Mesendoderm (in vitro differentiated cells): Measurements from ENCODE around the gene KRTAP4-4. TPM values are rescaled to one million over a fixed set of nuclear protein-coding genes. Genes with fewer than 3 reads are reported as not detected.
"Not testable (repeated sequence)": the region's sequence is repeated elsewhere in the genome, so short reads cannot be mapped to it uniquely, and the experiment has no call there.

Experiments used
- DNase-seq: peaks from one replicate; pipeline ENCODE4 v3.0.0; 2013
- H2AK5ac ChIP-seq: 2 replicates; pipeline ENCODE4 v1.6.1; 2013; ENCODE audit warnings: low read length, inconsistent platforms
- H2BK120ac ChIP-seq: 2 replicates; pipeline ENCODE4 v1.6.1; 2013; ENCODE audit warnings: low read depth, mild to moderate bottlenecking, low read length, moderate library complexity, mixed read lengths
- H2BK15ac ChIP-seq: replicated peaks from 2 replicates; pipeline ENCODE4 v1.6.1; 2013; ENCODE audit warnings: low read depth, mild to moderate bottlenecking, moderate library complexity
- H2BK5ac ChIP-seq: 2 replicates; pipeline ENCODE4 v1.6.1; 2013; ENCODE audit warnings: low read length, inconsistent platforms
- H3K18ac ChIP-seq: 2 replicates; pipeline ENCODE4 v1.6.1; 2013; ENCODE audit warnings: mild to moderate bottlenecking, low read length, mixed read lengths
- H3K23ac ChIP-seq: one replicate; pipeline ENCODE4 v1.6.1; 2013; ENCODE audit warnings: low read length
- H3K27ac ChIP-seq: 2 replicates; pipeline ENCODE4 v1.5.1; 2013; ENCODE audit warnings: low read depth, mild to moderate bottlenecking, inconsistent platforms, low read length, moderate library complexity
- H3K27me3 ChIP-seq: 2 replicates; pipeline ENCODE4 v1.6.1; 2013; ENCODE audit warnings: low read length, control low read depth, mild to moderate bottlenecking, inconsistent platforms; ENCODE audit not compliant: insufficient read depth, poor library complexity
- H3K36me3 ChIP-seq: 2 replicates; pipeline ENCODE4 v1.6.1; 2013; ENCODE audit warnings: low read length, inconsistent platforms; ENCODE audit not compliant: control insufficient read depth, insufficient read depth
- H3K4ac ChIP-seq: one replicate; pipeline ENCODE4 v1.6.1; 2013; ENCODE audit warnings: low read depth, mild to moderate bottlenecking, low read length, moderate library complexity
- H3K4me1 ChIP-seq: 2 replicates; pipeline ENCODE4 v1.6.1; 2013; ENCODE audit warnings: low read depth, low read length, inconsistent platforms; ENCODE audit not compliant: control insufficient read depth
- H3K4me2 ChIP-seq: 2 replicates; pipeline ENCODE4 v1.6.1; 2013; ENCODE audit warnings: low read length
- H3K4me3 ChIP-seq: 2 replicates; pipeline ENCODE4 v1.5.1; 2013; ENCODE audit warnings: mild to moderate bottlenecking, low read length
- H3K56ac ChIP-seq: one replicate; pipeline ENCODE4 v1.6.1; 2013; ENCODE audit warnings: low read length
- H3K79me1 ChIP-seq: 2 replicates; pipeline ENCODE4 v1.6.1; 2013; ENCODE audit warnings: low read length, inconsistent platforms
- H3K79me2 ChIP-seq: 2 replicates; pipeline ENCODE4 v1.6.1; 2013; ENCODE audit warnings: mild to moderate bottlenecking, low read length; ENCODE audit not compliant: control insufficient read depth, insufficient read depth
- H3K9ac ChIP-seq: 2 replicates; pipeline ENCODE4 v1.6.1; 2013; ENCODE audit warnings: low read length, inconsistent platforms
- H4K5ac ChIP-seq: one replicate; pipeline ENCODE4 v1.6.1; 2013; ENCODE audit warnings: low read length
- H4K8ac ChIP-seq: one replicate; pipeline ENCODE4 v1.6.1; 2013; ENCODE audit warnings: low read depth, mild to moderate bottlenecking, control low read depth, low read length, moderate library complexity
- WGBS: extraction: QIAGEN DNeasy Blood & Tissue Kit; methylation state at CpG from one replicate; pipeline ENCODE4 v1.1.7; 2013; ENCODE audit warnings: low lambda C conversion rate, missing lambda C conversion rate; ENCODE audit not compliant: insufficient coverage; ENCODE audit errors: extremely low coverage; 5-methylcytosine and 5-hydroxymethylcytosine counted together
- polyA plus RNA-seq, 2 experiments: library from polyadenylated mRNA; stranded (reverse); fragments of 200-250 nt; gene quantifications; one replicate each; pipeline ENCODE4 v1.2.3, GENCODE V29; 2013

The KRTAP4-4 gene
- not detected for polyA plus RNA-seq (2013, experiment 1 of 2)
- polyA plus RNA-seq (2013, experiment 2 of 2): not detected

- no peaks in the 10 kb centered on the region for H3K4me1 ChIP-seq
Observed at GRCh38 chr17:41160648-41161047, at the start of gene KRTAP4-4. TSS of gene KRTAP4-4 (minus strand) at chr17:41160748. CDS start at chr17:41160691, 57 bp downstream.

GRCh38 chr17:41199421-41200078 is 39.0 kb upstream of the KRTAP4-4 start:
- Histone ChIP-seq H3K79me2 (no peaks in the 10 kb centered on the region), H3K27ac (no peak overlapping the region), H3K4me3 (no peak overlapping the region), H2BK120ac (no peak overlapping the region), H3K36me3 (no peaks in the 10 kb centered on the region), H3K4ac (no peak overlapping the region), H4K8ac (no peak overlapping the region), H2BK5ac (no peak overlapping the region), H3K18ac (no peak overlapping the region), H2AK5ac (no peak overlapping the region), H3K9ac (no peak overlapping the region), H4K5ac (no peak overlapping the region), H2BK15ac (no peak overlapping the region), H3K23ac (no peak overlapping the region), H3K27me3 (no peaks in the 10 kb centered on the region), H3K4me2 (no peak overlapping the region), H3K4me1 (no peaks in the 10 kb centered on the region), H3K56ac (no peak overlapping the region), H3K79me1 (no peaks in the 10 kb centered on the region)
- WGBS: no CpG with 5 or more reads among the region's 5 CpGs
- no peak for DNase-seq

More at GRCh38 chr17:41160648-41161047, at the start of gene KRTAP4-4:
- Histone ChIP-seq H3K9ac (no peak within 1 kb of the TSS), H3K27ac (no peak within 1 kb of the TSS), H3K79me1 (no peaks in the 10 kb centered on the region), H3K36me3 (no peaks in the 10 kb centered on the region), H3K4ac (no peak within 1 kb of the TSS), H2BK5ac (no peak within 1 kb of the TSS), H3K56ac (no peak within 1 kb of the TSS), H3K18ac (no peak within 1 kb of the TSS), H3K23ac (no peak within 1 kb of the TSS), H3K4me2 (no peak within 1 kb of the TSS), H4K8ac (no peak within 1 kb of the TSS), H2AK5ac (no peak within 1 kb of the TSS), H2BK15ac (no peak within 1 kb of the TSS), H3K27me3 (no peaks in the 10 kb centered on the region), H3K79me2 (no peaks in the 10 kb centered on the region), H2BK120ac (no peak within 1 kb of the TSS), H4K5ac (no peak within 1 kb of the TSS), H3K4me3 (no peak within 1 kb of the TSS)
- DNase-seq: no peak
- WGBS: no CpG with 5 or more reads among the region's 1 CpG

GRCh38 chr17:41196068-41196467 is 35.5 kb upstream of the KRTAP4-4 start:
- no CpG with 5 or more reads among the region's 1 CpG for WGBS
- Histone ChIP-seq H3K56ac (no peak overlapping the region), H3K4ac (no peak overlapping the region), H3K79me2 (no peaks in the 10 kb centered on the region), H3K79me1 (no peaks in the 10 kb centered on the region), H4K8ac (no peak overlapping the region), H2BK5ac (no peak overlapping the region), H2AK5ac (no peak overlapping the region), H2BK15ac (no peak overlapping the region), H4K5ac (no peak overlapping the region), H3K36me3 (no peaks in the 10 kb centered on the region), H2BK120ac (no peak overlapping the region), H3K27me3 (no peaks in the 10 kb centered on the region), H3K18ac (no peak overlapping the region), H3K27ac (no peak overlapping the region), H3K4me1 (no peaks in the 10 kb centered on the region), H3K23ac (no peak overlapping the region), H3K4me3 (no peak overlapping the region), H3K4me2 (no peak overlapping the region), H3K9ac (no peak overlapping the region)
- DNase-seq: no peak

DNA sequence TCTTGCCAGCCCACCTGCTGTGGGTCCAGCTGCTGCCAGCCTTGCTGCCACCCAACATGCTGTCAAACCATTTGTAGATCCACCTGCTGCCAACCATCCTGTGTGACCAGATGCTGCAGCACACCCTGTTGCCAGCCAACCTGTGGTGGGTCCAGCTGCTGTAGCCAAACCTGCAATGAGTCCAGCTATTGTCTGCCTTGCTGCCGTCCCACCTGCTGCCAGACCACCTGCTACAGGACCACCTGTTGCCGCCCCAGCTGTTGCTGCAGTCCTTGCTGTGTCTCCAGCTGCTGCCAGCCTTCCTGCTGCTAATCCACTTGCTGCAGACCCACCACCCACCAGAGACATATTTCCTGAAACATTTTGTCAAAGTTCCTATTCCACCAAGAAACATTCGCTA is 29.8 kb upstream of the KRTAP4-4 start:
- no peak overlapping the region for H3K4me2 ChIP-seq
- H3K27ac ChIP-seq: no peak overlapping the region
- no peak for DNase-seq
- H2BK15ac ChIP-seq: no peak overlapping the region
- no peak overlapping the region for H3K4ac ChIP-seq
- no peak overlapping the region for H4K5ac ChIP-seq
- H3K4me3 ChIP-seq: no peak overlapping the region
- no peaks in the 10 kb centered on the region for H3K79me2 ChIP-seq
- WGBS: no CpG with 5 or more reads among the region's 3 CpGs
- H3K9ac ChIP-seq: no peak overlapping the region
- no peaks in the 10 kb centered on the region for H3K4me1 ChIP-seq
- H3K18ac ChIP-seq: no peak overlapping the region
- H4K8ac ChIP-seq: no peak overlapping the region
- H2BK120ac ChIP-seq: no peak overlapping the region
- H3K79me1 ChIP-seq: no peaks in the 10 kb centered on the region
- no peak overlapping the region for H2BK5ac ChIP-seq
- no peak overlapping the region for H3K56ac ChIP-seq
- no peak overlapping the region for H2AK5ac ChIP-seq
- H3K36me3 ChIP-seq: no peaks in the 10 kb centered on the region
- no peaks in the 10 kb centered on the region for H3K27me3 ChIP-seq
- H3K23ac ChIP-seq: no peak overlapping the region

GRCh38 chr17:41189837-41190318 is 29.3 kb upstream of the KRTAP4-4 start, which contains the start of gene KRTAP9-1:
TSS of gene KRTAP9-1 (plus strand) at chr17:41189887. CDS start at chr17:41189887, 0 bp downstream.
- not testable (repeated sequence) for DNase-seq, H3K79me2 ChIP-seq, H4K8ac ChIP-seq, H3K9ac ChIP-seq, H2AK5ac ChIP-seq, H2BK15ac ChIP-seq, H3K36me3 ChIP-seq, H3K4me1 ChIP-seq, H2BK5ac ChIP-seq, H3K23ac ChIP-seq, H2BK120ac ChIP-seq, H3K4me3 ChIP-seq, H3K18ac ChIP-seq, H3K56ac ChIP-seq, H3K79me1 ChIP-seq, H3K27me3 ChIP-seq, H3K4me2 ChIP-seq, H3K27ac ChIP-seq, H4K5ac ChIP-seq, H3K4ac ChIP-seq
- no CpG with 5 or more reads among the region's 1 CpG for WGBS

GRCh38 chr17:41186872-41187271 is 26.3 kb upstream of the KRTAP4-4 start:
- no peak overlapping the region for H3K4ac ChIP-seq
- no peaks in the 10 kb centered on the region for H3K79me1 ChIP-seq
- no peak overlapping the region for H3K56ac ChIP-seq
- no peak overlapping the region for H2BK120ac ChIP-seq
- no CpG with 5 or more reads among the region's 2 CpGs for WGBS
- no peak overlapping the region for H3K4me2 ChIP-seq
- no peak overlapping the region for H3K23ac ChIP-seq
- no peaks in the 10 kb centered on the region for H3K36me3 ChIP-seq
- H3K4me3 ChIP-seq: no peak overlapping the region
- no peak overlapping the region for H3K27ac ChIP-seq
- H4K5ac ChIP-seq: no peak overlapping the region
- no peak overlapping the region for H3K9ac ChIP-seq
- no peak for DNase-seq
- H4K8ac ChIP-seq: no peak overlapping the region
- no peaks in the 10 kb centered on the region for H3K4me1 ChIP-seq
- no peaks in the 10 kb centered on the region for H3K27me3 ChIP-seq
- H2BK5ac ChIP-seq: no peak overlapping the region
- no peak overlapping the region for H3K18ac ChIP-seq
- no peaks in the 10 kb centered on the region for H3K79me2 ChIP-seq
- no peak overlapping the region for H2BK15ac ChIP-seq
- H2AK5ac ChIP-seq: no peak overlapping the region
